AG04450 (cell line): Measurements from ENCODE around the gene EPB41L1. TPM values are rescaled to one million over a fixed set of nuclear protein-coding genes. Genes with fewer than 3 reads are reported as not detected.

ENCODE experiments used
- CTCF ChIA-PET: fragments of 300-600, 350-600 bp; formaldehyde crosslinking; extraction: SDS; loops from one replicate; lab custom pipeline; 2022; ENCODE audit warnings: antibody characterized with exemption, inconsistent platforms; lab: Charles Lee
- POLR2A ChIA-PET: fragments of 350-600 bp; formaldehyde crosslinking; extraction: SDS; loops from one replicate; lab custom pipeline; 2021; ENCODE audit warnings: antibody characterized with exemption, inconsistent platforms; lab: Yijun Ruan, JAX
- DNase-seq: peaks from one replicate; pipeline ENCODE4 v3.0.0-alpha.2; 2011; ENCODE audit warnings: low read depth, low spot score
- H3K27ac ChIP-seq: one replicate; pipeline ENCODE4 v1.5.1; 2012; ENCODE audit warnings: low read depth, low read length, control low read depth
- H3K27me3 ChIP-seq: one replicate; pipeline ENCODE4 v1.6.0; 2012; ENCODE audit warnings: low read length; ENCODE audit not compliant: control insufficient read depth, insufficient read depth
- H3K4me3 ChIP-seq: 2 replicates; pipeline ENCODE4 v1.5.1; 2011; ENCODE audit warnings: mild to moderate bottlenecking, low read depth, low read length, control low read depth
- H3K9me3 ChIP-seq: 2 replicates; pipeline ENCODE4 v1.5.1; 2012; ENCODE audit warnings: low read length; ENCODE audit not compliant: control insufficient read depth, insufficient read depth
- polyA plus RNA-seq: library from polyadenylated mRNA; depleted of rRNA; stranded (reverse); fragments of >200 nt; gene quantifications from 2 replicates; pipeline ENCODE4 v1.2.3, GENCODE V29; 2011
- TF ChIP-seq, protein P1 (sequence below): IDR thresholded peaks from 2 replicates; pipeline ENCODE4 v1.5.1; 2011; ENCODE audit warnings: low read depth, low read length, control low read depth, inconsistent platforms

EPB41L1 gene
- polyA plus RNA-seq, 1 experiment: 17.8 TPM

GRCh38 chr20:36234771-36235320 lies 80.3 kb downstream of the EPB41L1 start:
- Histone ChIP-seq H3K9me3 (peaks cover 3% of the 10 kb centered on the region; the same call in 1 of the 2 replicates), H3K27me3 (no peaks in the 10 kb centered on the region), H3K4me3 (no peak overlapping the region), H3K27ac (no peak overlapping the region)
- ChIA-PET CTCF (interaction anchor here (0.7 to 1.2 kb wide), 2 partner anchors 35 to 370 kb away, joined by 3 read pairs; partner anchors contain the start of gene RAB5IF), POLR2A (interaction anchor here (0.6 kb wide), 1 partner anchor 33 kb away, joined by 7 read pairs; no protein-coding TSS in a partner anchor)
- TF ChIP-seq, protein P1, sequence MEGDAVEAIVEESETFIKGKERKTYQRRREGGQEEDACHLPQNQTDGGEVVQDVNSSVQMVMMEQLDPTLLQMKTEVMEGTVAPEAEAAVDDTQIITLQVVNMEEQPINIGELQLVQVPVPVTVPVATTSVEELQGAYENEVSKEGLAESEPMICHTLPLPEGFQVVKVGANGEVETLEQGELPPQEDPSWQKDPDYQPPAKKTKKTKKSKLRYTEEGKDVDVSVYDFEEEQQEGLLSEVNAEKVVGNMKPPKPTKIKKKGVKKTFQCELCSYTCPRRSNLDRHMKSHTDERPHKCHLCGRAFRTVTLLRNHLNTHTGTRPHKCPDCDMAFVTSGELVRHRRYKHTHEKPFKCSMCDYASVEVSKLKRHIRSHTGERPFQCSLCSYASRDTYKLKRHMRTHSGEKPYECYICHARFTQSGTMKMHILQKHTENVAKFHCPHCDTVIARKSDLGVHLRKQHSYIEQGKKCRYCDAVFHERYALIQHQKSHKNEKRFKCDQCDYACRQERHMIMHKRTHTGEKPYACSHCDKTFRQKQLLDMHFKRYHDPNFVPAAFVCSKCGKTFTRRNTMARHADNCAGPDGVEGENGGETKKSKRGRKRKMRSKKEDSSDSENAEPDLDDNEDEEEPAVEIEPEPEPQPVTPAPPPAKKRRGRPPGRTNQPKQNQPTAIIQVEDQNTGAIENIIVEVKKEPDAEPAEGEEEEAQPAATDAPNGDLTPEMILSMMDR: no peak
- DNase-seq: no peak

- TF ChIP-seq, protein P1: no peak
- Histone ChIP-seq H3K4me3 (peak within 1 kb of the TSS; percentile 70), H3K27me3 (no peaks in the 10 kb centered on the region), H3K9me3 (peaks cover 3% of the 10 kb centered on the region; the same call in 1 of the 2 replicates), H3K27ac (peak within 1 kb of the TSS; percentile 62)
- ChIA-PET POLR2A (interaction anchor here (0.6 to 1.3 kb wide), 2 partner anchors 139 to 539 kb away, joined by 3 to 4 read pairs; no protein-coding TSS in a partner anchor), CTCF (interaction anchor here (0.8 to 1.9 kb wide), 2 partner anchors 34 to 203 kb away, joined by 3 to 6 read pairs; no protein-coding TSS in a partner anchor)
- DNase-seq: peak; percentile 44
Observed at GRCh38 chr20:36235892-36236785, 81.6 kb downstream of the EPB41L1 start, which contains the start of gene AAR2. AAR2 (plus strand) TSS chr20:36236478; CDS start chr20:36239869, 3,391 bp downstream.

- ChIA-PET CTCF (interaction anchor here (0.8 to 1.9 kb wide), 2 partner anchors 34 to 203 kb away, joined by 3 to 6 read pairs; no protein-coding TSS in a partner anchor), POLR2A (interaction anchor here (1.3 kb wide), 1 partner anchor 139 kb away, joined by 3 read pairs; no protein-coding TSS in a partner anchor)
- no peak for DNase-seq
- peak overlapping the region; percentile 70 for H3K4me3 ChIP-seq
- H3K27me3 ChIP-seq: no peaks in the 10 kb centered on the region
- H3K9me3 ChIP-seq: peaks cover 3% of the 10 kb centered on the region; the same call in 1 of the 2 replicates
- TF ChIP-seq, protein P1: no peak
- peak overlapping the region; percentile 62 for H3K27ac ChIP-seq
Observed at GRCh38 chr20:36236786-36237121, 82.2 kb downstream of the EPB41L1 start.

DNA sequence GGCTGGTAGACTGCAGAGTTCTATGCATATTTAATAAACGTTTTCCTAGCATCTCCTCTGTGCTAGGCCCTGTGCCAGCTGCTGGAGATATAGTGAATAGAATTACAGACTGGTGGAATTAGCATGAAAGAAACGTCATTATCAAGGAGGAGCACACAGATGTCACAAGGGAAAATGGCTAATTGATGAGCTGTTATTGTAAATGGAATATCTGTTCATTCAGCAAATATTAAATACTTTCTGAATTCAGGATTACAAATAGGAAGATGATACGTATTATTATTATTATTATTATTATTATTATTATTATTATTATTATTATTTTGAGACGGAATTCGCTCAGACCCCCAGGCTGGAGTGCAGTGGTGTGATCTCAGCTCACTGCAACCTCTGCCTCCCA lies 82.9 kb downstream of the EPB41L1 start:
- Histone ChIP-seq H3K27me3 (no peaks in the 10 kb centered on the region), H3K9me3 (peaks cover 3% of the 10 kb centered on the region; the same call in 1 of the 2 replicates), H3K27ac (no peak overlapping the region), H3K4me3 (peak overlapping the region; percentile 70)
- no peak for DNase-seq
- ChIA-PET CTCF (interaction anchor here (0.8 to 1.9 kb wide), 2 partner anchors 81 to 202 kb away, joined by 3 to 6 read pairs; no protein-coding TSS in a partner anchor), POLR2A (interaction anchor here (0.6 to 1.3 kb wide), 2 partner anchors 140 to 314 kb away, joined by 3 read pairs; no protein-coding TSS in a partner anchor)
- TF ChIP-seq, protein P1: no peak
